K562 (cell line): ENCODE results near the gene GDF9. TPM values are rescaled to one million over a fixed set of nuclear protein-coding genes. Genes with fewer than 3 reads are reported as not detected.

Experiments
- BCL6 ChIP-seq: fragments of 250-450 bp; sonication (Bioruptor Pico); IDR thresholded peaks from 2 replicates; pipeline ENCODE4 v1.4.0; 2020
- BCLAF1 ChIP-seq, 2 experiments: fragments of 450-650 bp in 1 of 2; IDR thresholded peaks; 2 replicates each; pipeline ENCODE4 v1.6.1; 2011 to 2017; ENCODE audit warnings: low read depth in 2 of 2, antibody characterized with exemption in 1 of 2, borderline replicate concordance in 1 of 2, low read length in 1 of 2, mild to moderate bottlenecking in 1 of 2, mixed read lengths in 1 of 2; ENCODE audit not compliant: control insufficient read depth in 1 of 2
- E2F3 ChIP-seq: fragments of 250-450 bp; sonication (Bioruptor Pico); IDR thresholded peaks from 2 replicates; pipeline ENCODE4 v1.4.0; 2020; ENCODE audit warnings: mild to moderate bottlenecking
- HOMEZ ChIP-seq: fragments of 250-450 bp; sonication (Bioruptor Pico); IDR thresholded peaks from 2 replicates; pipeline ENCODE4 v1.4.0; 2020; ENCODE audit warnings: mild to moderate bottlenecking, moderate library complexity
- LCOR ChIP-seq: sonication (generic); formaldehyde crosslinking; IDR thresholded peaks from 2 replicates; pipeline ENCODE4 v1.8.0; 2022; ENCODE audit warnings: mild to moderate bottlenecking, missing genetic modification reagents
- PCBP1 ChIP-seq: fragments of 200-400 bp; formaldehyde crosslinking; IDR thresholded peaks from 2 replicates; pipeline ENCODE4 v1.6.1; 2018; ENCODE audit warnings: mild to moderate bottlenecking, low read depth, low read length; ENCODE audit not compliant: poor library complexity, severe bottlenecking
- RBM14 ChIP-seq: fragments of 200-400 bp; formaldehyde crosslinking; IDR thresholded peaks from 2 replicates; pipeline ENCODE4 v1.6.1; 2018; ENCODE audit warnings: low read depth, mild to moderate bottlenecking, low read length, moderate library complexity, borderline replicate concordance; ENCODE audit not compliant: insufficient read depth
- ZBTB40 ChIP-seq, 2 experiments: fragments of 450-650 bp in 1 of 2; sonication (generic) in 1 of 2; formaldehyde crosslinking in 1 of 2; IDR thresholded peaks; 2 replicates each; pipeline versions ENCODE4 v1.7.1 to v1.9.0; 2016 to 2022; ENCODE audit warnings: inconsistent platforms in 1 of 2, mild to moderate bottlenecking in 1 of 2, missing genetic modification reagents in 1 of 2
- ZNF347 ChIP-seq: fragments of 450-650 bp; formaldehyde crosslinking; IDR thresholded peaks from 2 replicates; pipeline ENCODE4 v1.4.0; 2020; ENCODE audit warnings: low read depth, mild to moderate bottlenecking, moderate library complexity
- ZNF696 ChIP-seq: fragments of 250-450 bp; sonication (Bioruptor Pico); conservative IDR thresholded peaks from 2 replicates; pipeline ENCODE4 v1.4.0; 2020; ENCODE audit warnings: mild to moderate bottlenecking, moderate library complexity
- polyA plus RNA-seq, 8 experiments: library from polyadenylated mRNA; depleted of rRNA in 4 of 8; stranded (reverse) in 5 of 8; unstranded in 3 of 8; fragments of >200 nt; fragmentation: Nextera tagmentation in 2 of 8; fragmentation: Illumina TruSeq in 1 of 8; extraction: Ambion mirVana in 2 of 8; extraction: Trizol in 1 of 8; gene quantifications; 2 replicates each; pipeline versions ENCODE4 v1.2.1 to v1.2.3, GENCODE V29; 2011 to 2014; ENCODE audit warnings: inconsistent platforms in 1 of 8, missing spikeins in 1 of 8
- total RNA-seq, 7 experiments: library from RNA; depleted of rRNA in 6 of 7; stranded (reverse); fragments of >200 nt in 6 of 7; fragmentation: Illumina TruSeq in 2 of 7; extraction: Trizol in 2 of 7; gene quantifications; 2 replicates each; pipeline versions ENCODE4 v1.2.1 to v1.2.3, GENCODE V29; 2011 to 2021; ENCODE audit warnings: low replicate concordance in 1 of 7

The GDF9 gene
- total and polyA plus RNA-seq, 9 of the 15 experiments (the other 6 are each of a cell fraction or from before 2014, with no cell fraction given), result 0.10 to 0.70 (median 0.20) TPM; not detected in 1

GRCh38 chr5:132830436-132831094 lies 35.7 kb downstream of the GDF9 start, which contains the start of gene SHROOM1 (continued):
- TF ChIP-seq ZNF696 (no peak), BCLAF1 (IDR thresholded peaks at IDR 0.05; ENCODE audit: borderline replicate concordance in 1 of 2, control insufficient read depth in 1 of 2, low read depth in 2 of 2, low read length in 1 of 2) (no peak), RBM14 (no peak), PCBP1 (peak; percentile 31), ZNF347 (CRISPR knock-in tag) (no peak), HOMEZ (no peak), BCL6 (no peak), E2F3 (peak; percentile 90), LCOR (CRISPR knock-in tag) (no peak), ZBTB40 (IDR thresholded peaks at IDR 0.05) (no peak; the same call in 1 of the 2 replicates), ZBTB40 (CRISPR knock-in tag; IDR thresholded peaks at IDR 0.05) (no peak)
